OCI-LY3 (cell line): ENCODE measurements around the gene SEC23B.

Experiments used
- EZH2phosphoT487 ChIP-seq: fragments of 200-600 bp; shearing (Covaris generic); IDR thresholded peaks from 2 replicates; pipeline ENCODE4 v1.6.1; 2018; ENCODE audit warnings: antibody characterized with exemption, mixed run types, low read depth
- TF ChIP-seq, protein P1 (sequence below): fragments of 200-600, 300-600 bp; sonication (generic); IDR thresholded peaks from 2 replicates; pipeline ENCODE4 v1.5.1; 2014; ENCODE audit warnings: antibody characterized with exemption, low read length, low read depth

DNA sequence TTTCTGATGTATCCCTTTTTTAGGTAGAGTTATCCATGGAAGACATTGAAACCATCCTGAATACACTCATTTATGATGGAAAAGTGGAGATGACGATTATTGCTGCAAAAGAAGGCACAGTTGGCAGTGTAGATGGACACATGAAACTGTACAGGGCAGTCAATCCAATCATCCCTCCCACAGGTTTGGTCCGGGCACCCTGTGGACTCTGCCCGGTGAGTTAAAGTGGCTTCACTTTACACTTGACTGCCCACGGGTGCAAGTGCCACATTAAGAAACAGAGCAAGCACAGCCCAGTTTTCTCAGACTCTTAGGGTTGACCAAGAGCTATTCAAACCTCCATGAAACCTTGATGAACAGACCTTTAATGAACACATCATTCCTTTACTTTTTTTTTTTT, 26.1 kb upstream of the SEC23B start:
- TF ChIP-seq, protein P1, sequence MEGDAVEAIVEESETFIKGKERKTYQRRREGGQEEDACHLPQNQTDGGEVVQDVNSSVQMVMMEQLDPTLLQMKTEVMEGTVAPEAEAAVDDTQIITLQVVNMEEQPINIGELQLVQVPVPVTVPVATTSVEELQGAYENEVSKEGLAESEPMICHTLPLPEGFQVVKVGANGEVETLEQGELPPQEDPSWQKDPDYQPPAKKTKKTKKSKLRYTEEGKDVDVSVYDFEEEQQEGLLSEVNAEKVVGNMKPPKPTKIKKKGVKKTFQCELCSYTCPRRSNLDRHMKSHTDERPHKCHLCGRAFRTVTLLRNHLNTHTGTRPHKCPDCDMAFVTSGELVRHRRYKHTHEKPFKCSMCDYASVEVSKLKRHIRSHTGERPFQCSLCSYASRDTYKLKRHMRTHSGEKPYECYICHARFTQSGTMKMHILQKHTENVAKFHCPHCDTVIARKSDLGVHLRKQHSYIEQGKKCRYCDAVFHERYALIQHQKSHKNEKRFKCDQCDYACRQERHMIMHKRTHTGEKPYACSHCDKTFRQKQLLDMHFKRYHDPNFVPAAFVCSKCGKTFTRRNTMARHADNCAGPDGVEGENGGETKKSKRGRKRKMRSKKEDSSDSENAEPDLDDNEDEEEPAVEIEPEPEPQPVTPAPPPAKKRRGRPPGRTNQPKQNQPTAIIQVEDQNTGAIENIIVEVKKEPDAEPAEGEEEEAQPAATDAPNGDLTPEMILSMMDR, result no peak
- TF ChIP-seq EZH2phosphoT487, result no peak
